ENCODE data around the gene PDS5B. TPM values are rescaled to one million over a fixed set of nuclear protein-coding genes. Genes with fewer than 3 reads are reported as not detected.

Gene PDS5B
- total RNA-seq, 1 donor from 2014 or later = 72.4 TPM

DNA sequence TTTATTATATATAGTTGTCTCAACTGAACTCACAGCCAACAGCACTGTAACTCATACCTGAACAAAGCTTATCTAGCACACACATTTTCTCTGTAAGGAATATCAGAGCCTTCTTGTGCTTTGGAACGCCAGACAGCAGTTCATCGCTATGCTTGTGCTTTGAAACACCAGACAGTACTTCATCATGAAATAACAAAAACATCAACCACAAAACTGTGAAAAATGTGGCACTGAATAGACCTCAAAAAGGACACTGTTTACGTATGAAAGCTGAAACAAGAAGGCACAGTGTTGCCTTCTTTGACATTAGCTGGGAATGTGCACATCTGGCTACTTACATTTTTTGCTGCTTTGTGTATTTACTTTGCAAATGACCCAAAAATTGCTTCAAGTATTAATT lies 160.2 kb downstream of the PDS5B start:
- peak overlapping the region; percentile 79 for H3K27ac Mint-ChIP-seq (ENCODE audit: unreplicated experiment)
- no peaks in the 10 kb centered on the region for H3K27me3 Mint-ChIP-seq (ENCODE audit: unreplicated experiment)
- H3K9me3 Mint-ChIP-seq (ENCODE audit: unreplicated experiment) = no peaks in the 10 kb centered on the region
- no peak overlapping the region for H3K4me3 Mint-ChIP-seq (ENCODE audit: unreplicated experiment)
- DNase-seq (ENCODE audit: extremely low spot score, unreplicated experiment) = no peak
- TF ChIP-seq, protein P1, sequence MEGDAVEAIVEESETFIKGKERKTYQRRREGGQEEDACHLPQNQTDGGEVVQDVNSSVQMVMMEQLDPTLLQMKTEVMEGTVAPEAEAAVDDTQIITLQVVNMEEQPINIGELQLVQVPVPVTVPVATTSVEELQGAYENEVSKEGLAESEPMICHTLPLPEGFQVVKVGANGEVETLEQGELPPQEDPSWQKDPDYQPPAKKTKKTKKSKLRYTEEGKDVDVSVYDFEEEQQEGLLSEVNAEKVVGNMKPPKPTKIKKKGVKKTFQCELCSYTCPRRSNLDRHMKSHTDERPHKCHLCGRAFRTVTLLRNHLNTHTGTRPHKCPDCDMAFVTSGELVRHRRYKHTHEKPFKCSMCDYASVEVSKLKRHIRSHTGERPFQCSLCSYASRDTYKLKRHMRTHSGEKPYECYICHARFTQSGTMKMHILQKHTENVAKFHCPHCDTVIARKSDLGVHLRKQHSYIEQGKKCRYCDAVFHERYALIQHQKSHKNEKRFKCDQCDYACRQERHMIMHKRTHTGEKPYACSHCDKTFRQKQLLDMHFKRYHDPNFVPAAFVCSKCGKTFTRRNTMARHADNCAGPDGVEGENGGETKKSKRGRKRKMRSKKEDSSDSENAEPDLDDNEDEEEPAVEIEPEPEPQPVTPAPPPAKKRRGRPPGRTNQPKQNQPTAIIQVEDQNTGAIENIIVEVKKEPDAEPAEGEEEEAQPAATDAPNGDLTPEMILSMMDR (IDR thresholded peaks at IDR 0.05) = no peak
- H3K36me3 Mint-ChIP-seq (ENCODE audit: unreplicated experiment) = peaks cover 20% of the 10 kb centered on the region
- peaks cover 36% of the 10 kb centered on the region for H3K4me1 Mint-ChIP-seq (ENCODE audit: unreplicated experiment)

DNA sequence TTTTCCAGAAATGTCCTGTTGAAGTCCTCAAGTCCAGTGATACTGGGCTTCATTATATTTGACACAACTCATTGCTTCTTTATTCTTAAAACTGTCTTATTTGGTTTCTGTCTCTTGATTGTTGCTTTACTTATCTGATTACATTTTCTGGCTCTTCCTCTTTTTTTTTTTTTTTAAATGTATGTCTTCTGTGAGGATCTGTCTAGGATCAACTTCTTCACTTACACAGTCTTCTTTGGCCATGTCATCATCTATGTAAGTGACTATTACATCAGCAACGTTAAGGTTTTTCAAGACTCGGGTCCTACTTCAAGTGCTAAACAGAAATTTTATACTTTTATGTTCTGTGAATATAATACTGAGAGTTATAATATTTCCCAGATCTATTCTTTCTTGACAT lies 162.1 kb downstream of the PDS5B start:
- Mint-ChIP-seq H3K27me3 (ENCODE audit: unreplicated experiment) (no peaks in the 10 kb centered on the region), H3K4me1 (ENCODE audit: unreplicated experiment) (peaks cover 36% of the 10 kb centered on the region), H3K36me3 (ENCODE audit: unreplicated experiment) (peaks cover 22% of the 10 kb centered on the region), H3K4me3 (ENCODE audit: unreplicated experiment) (no peak overlapping the region), H3K27ac (ENCODE audit: unreplicated experiment) (peak overlapping the region; percentile 29), H3K9me3 (ENCODE audit: unreplicated experiment) (no peaks in the 10 kb centered on the region)
- no peak for DNase-seq (ENCODE audit: extremely low spot score, unreplicated experiment)
- TF ChIP-seq, protein P1 (IDR thresholded peaks at IDR 0.05) = no peak

DNA sequence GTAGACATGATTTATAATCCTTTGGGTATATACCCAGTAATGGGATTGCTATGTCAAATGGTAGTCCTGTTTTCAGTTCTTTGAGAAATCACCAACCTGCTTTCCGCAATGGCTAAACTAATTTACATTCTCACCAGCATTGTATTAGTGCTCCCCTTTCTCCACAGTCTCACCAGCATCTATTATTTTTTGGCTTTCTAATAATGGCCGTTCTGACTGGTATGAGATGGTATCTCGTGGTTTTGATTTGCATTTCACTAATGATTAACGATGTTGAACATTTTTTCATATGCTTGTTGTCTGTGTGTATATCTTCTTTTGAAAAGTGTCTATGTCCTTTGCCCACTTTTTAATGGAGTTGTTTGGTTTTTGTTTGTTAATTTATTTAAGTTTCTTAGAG lies 165.1 kb downstream of the PDS5B start:
- TF ChIP-seq, protein P1 (IDR thresholded peaks at IDR 0.05) = no peak
- Mint-ChIP-seq H3K4me3 (ENCODE audit: unreplicated experiment) (no peak overlapping the region), H3K9me3 (ENCODE audit: unreplicated experiment) (no peaks in the 10 kb centered on the region), H3K4me1 (ENCODE audit: unreplicated experiment) (peaks cover 22% of the 10 kb centered on the region), H3K27ac (ENCODE audit: unreplicated experiment) (no peak overlapping the region), H3K36me3 (ENCODE audit: unreplicated experiment) (peaks cover 36% of the 10 kb centered on the region), H3K27me3 (ENCODE audit: unreplicated experiment) (no peaks in the 10 kb centered on the region)
- no peak for DNase-seq (ENCODE audit: extremely low spot score, unreplicated experiment)

DNA sequence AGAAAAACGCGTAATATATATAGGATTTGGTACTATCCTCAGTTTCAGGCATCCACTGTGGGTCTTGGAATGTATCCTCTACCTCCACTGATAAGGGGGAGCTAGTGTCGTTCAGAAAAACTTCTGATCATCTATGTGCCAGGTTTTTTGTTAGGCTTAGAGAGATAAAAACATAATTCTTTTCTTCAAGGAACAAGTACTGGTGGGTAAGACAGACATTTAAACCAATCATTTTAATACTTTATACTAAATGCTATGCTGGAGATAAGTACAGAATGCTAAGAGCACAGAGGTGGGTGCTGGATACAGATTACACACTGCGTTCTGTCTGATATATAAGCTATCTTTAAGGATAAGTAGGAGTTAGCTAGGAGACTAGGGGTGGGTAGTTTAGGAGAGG lies 166.1 kb downstream of the PDS5B start:
- TF ChIP-seq, protein P1 (IDR thresholded peaks at IDR 0.05) = no peak
- H3K36me3 Mint-ChIP-seq (ENCODE audit: unreplicated experiment) = peaks cover 36% of the 10 kb centered on the region
- H3K27ac Mint-ChIP-seq (ENCODE audit: unreplicated experiment) = no peak overlapping the region
- H3K9me3 Mint-ChIP-seq (ENCODE audit: unreplicated experiment) = no peaks in the 10 kb centered on the region
- peaks cover 12% of the 10 kb centered on the region for H3K4me1 Mint-ChIP-seq (ENCODE audit: unreplicated experiment)
- no peak for DNase-seq (ENCODE audit: extremely low spot score, unreplicated experiment)
- no peak overlapping the region for H3K4me3 Mint-ChIP-seq (ENCODE audit: unreplicated experiment)
- H3K27me3 Mint-ChIP-seq (ENCODE audit: unreplicated experiment) = no peaks in the 10 kb centered on the region

DNA sequence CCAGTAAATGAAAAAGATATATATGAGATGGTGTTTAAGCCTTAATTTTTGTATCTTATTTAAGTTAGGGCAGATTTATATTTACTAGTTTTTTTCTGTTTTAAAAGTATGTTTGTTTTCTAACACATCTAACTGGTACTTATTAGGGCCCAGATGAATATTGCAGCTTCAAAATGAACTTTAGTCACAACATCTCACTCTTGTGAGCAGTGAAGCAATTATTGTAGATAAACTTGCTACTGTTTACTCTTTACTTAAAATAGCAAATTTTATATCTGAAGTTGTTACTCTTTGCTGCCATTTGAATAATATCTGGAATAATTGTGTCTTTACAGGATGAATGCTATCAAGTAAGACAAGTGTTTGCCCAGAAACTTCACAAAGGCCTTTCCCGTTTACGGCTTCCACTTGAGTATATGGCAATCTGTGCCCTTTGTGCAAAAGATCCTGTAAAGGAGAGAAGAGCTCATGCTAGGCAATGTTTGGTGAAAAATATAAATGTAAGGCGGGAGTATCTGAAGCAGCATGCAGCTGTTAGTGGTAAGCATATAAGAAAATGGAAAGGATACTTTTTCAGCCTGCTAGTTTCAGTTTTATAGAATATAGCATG lies 166.8 kb downstream of the PDS5B start:
- H3K27ac Mint-ChIP-seq (ENCODE audit: unreplicated experiment) = no peak overlapping the region

More for the DNA sequence above, 166.8 kb downstream of the PDS5B start:
- Mint-ChIP-seq H3K4me1 (ENCODE audit: unreplicated experiment) (peaks cover 5% of the 10 kb centered on the region), H3K9me3 (ENCODE audit: unreplicated experiment) (no peaks in the 10 kb centered on the region), H3K27me3 (ENCODE audit: unreplicated experiment) (no peaks in the 10 kb centered on the region), H3K36me3 (ENCODE audit: unreplicated experiment) (peaks cover 39% of the 10 kb centered on the region), H3K4me3 (ENCODE audit: unreplicated experiment) (no peak overlapping the region)
- no peak for DNase-seq (ENCODE audit: extremely low spot score, unreplicated experiment)
- TF ChIP-seq, protein P1 (IDR thresholded peaks at IDR 0.05) = no peak
